Heart left ventricle (tissue), 16 donors: Measurements from ENCODE around the gene MYOC. TPM values are rescaled to one million over a fixed set of nuclear protein-coding genes. Genes with fewer than 3 reads are reported as not detected.

ENCODE experiments used
- ATAC-seq, 4 donors: fragments of 200-7000 bp; cut with Tn5 transposase; one replicate each; pipeline ENCODE4 v1.9.1; 2020 to 2022; ENCODE audit warnings: moderate library complexity in 4 of 4, mild to moderate bottlenecking in 3 of 4, moderate number of reproducible peaks in 1 of 4
- DNase-seq, 5 donors: peaks; one replicate each; pipeline ENCODE4 v3.0.0-alpha.2; 2020
- H3K27ac ChIP-seq, 12 donors: fragments of 200-600 bp; sonication (generic) in 4 of 12; one replicate each; pipeline versions ENCODE4 v1.5.0 to v1.8.0; 2016 to 2022; ENCODE audit warnings: mild to moderate bottlenecking in 2 of 12
- H3K27me3 ChIP-seq, 9 donors: fragments of 200-600 bp; sonication (generic) in 2 of 9; one replicate each; pipeline versions ENCODE4 v1.5.1 to v1.8.0; 2016 to 2022; ENCODE audit warnings: mild to moderate bottlenecking in 3 of 9
- H3K36me3 ChIP-seq, 9 donors: fragments of 200-600 bp; sonication (generic) in 2 of 9; one replicate each; pipeline versions ENCODE4 v1.5.0 to v1.8.0; 2018 to 2022; ENCODE audit warnings: mild to moderate bottlenecking in 2 of 9
- H3K4me1 ChIP-seq, 12 donors: fragments of 200-600 bp; sonication (generic) in 4 of 12; one replicate each; pipeline versions ENCODE4 v1.5.0 to v1.8.0; 2016 to 2022; ENCODE audit warnings: mild to moderate bottlenecking in 3 of 12
- H3K4me3 ChIP-seq, 12 donors: fragments of 200-600 bp; sonication (generic) in 4 of 12; one replicate each; pipeline versions ENCODE4 v1.5.0 to v1.8.0; 2017 to 2022; ENCODE audit warnings: mild to moderate bottlenecking in 9 of 12, moderate library complexity in 4 of 12
- H3K9me3 ChIP-seq, 12 donors: fragments of 200-600 bp; sonication (generic) in 4 of 12; one replicate each; pipeline versions ENCODE4 v1.5.0 to v1.8.0; 2016 to 2022; ENCODE audit warnings: mild to moderate bottlenecking in 1 of 12
- CTCF ChIP-seq, 12 donors: fragments of 200-600 bp; sonication (generic) in 4 of 12; IDR thresholded peaks; one replicate each; pipeline versions ENCODE4 v1.5.0 to v1.8.0; 2018 to 2022; ENCODE audit warnings: antibody characterized with exemption in 12 of 12, mild to moderate bottlenecking in 5 of 12
- POLR2A ChIP-seq, 2 donors: fragments of 450-650 bp; IDR thresholded peaks; one replicate each; pipeline ENCODE4 v1.6.1; 2017; ENCODE audit warnings: antibody characterized with exemption in 2 of 2, mild to moderate bottlenecking in 2 of 2, moderate library complexity in 2 of 2
- WGBS, 4 donors: extraction: QIAGEN DNeasy Blood & Tissue Kit in 2 of 4; methylation state at CpG; one replicate each; pipeline versions ENCODE4 v1.1.5 to v1.1.7; 2013 to 2018; 5-methylcytosine and 5-hydroxymethylcytosine counted together
- intact Hi-C, 10 donors: fragments of 100-400 bp; cut with DNase I; formaldehyde crosslinking; loops; one replicate each; pipeline versions ENCODE4 v1.11.1 to v1.14.2; 2022
- polyA plus RNA-seq, 2 donors: library from polyadenylated mRNA; stranded (reverse); fragments of 200-250 nt; gene quantifications; one replicate each; pipeline ENCODE4 v1.2.3, GENCODE V29; 2013
- total RNA-seq, 9 donors: library from RNA; depleted of rRNA in 2 of 9; stranded (reverse); fragments of >200 nt in 2 of 9; fragmentation: NEBNext Ultra II Directional in 3 of 9; extraction: Animal tissue kit (Norgen Biotek cat#: 25700) in 3 of 9; gene quantifications; one replicate each; pipeline versions ENCODE4 v1.1.0 to v1.2.4, GENCODE V29; 2016 to 2023
- donor health status: ischemic (EF 13 %, LVEDD 7.1; RV severe dilation, severe dysfunction).
- donor health status: healthy with polysubstance abuse.
- donor health status: DM: no; HTN: yes; CAD: no.
- donor health status: DM: no; HTN: no; CAD: no.
- donor health status: ischemic (EF 25% LVEDD 6.9; RV normal size, moderate dysfunction).
- donor health status: ischemic (EF 25% LVEDD 5.7; RV mildly dilated, moderate dysfunction).
- donor health status: healthy.
- donor health status: DM: yes; HTN: yes; CAD: no.
- donor health status: ischemic (EF 35%, LVEDD 5.7; RV mildly dilated, moderate dysfunction).
- donor health status: nonischemic (EF 11% LVEDD 7.7; RV severe dilation, severe dysfunction).
- donor health status: DM: yes; HTN: yes; CAD: no.
- donor health status: PGD.
- donor health status: ischemic (EF 29% LVEDD 5.4; RV normal size, mild dysfunction).
- donor health status: nonischemic (EF 23%, LVEDD 6.1; RV moderate dilation, normal function).

The MYOC gene
- total and polyA plus RNA-seq, 11 donors, result 0.49 to 12.4 (median 2.3) TPM

- ATAC-seq (no peak), DNase-seq (no peak)
- TF ChIP-seq POLR2A (IDR thresholded peaks at IDR 0.05) (no peak), CTCF (IDR thresholded peaks at IDR 0.05) (no peak)
- Histone ChIP-seq H3K4me1 (peaks cover 0 to 18% (median 12%) of the 10 kb centered on the region in 12 donors), H3K9me3 (no peaks in the 10 kb centered on the region), H3K27ac (no peak overlapping the region), H3K27me3 (no peaks in the 10 kb centered on the region), H3K36me3 (no peaks in the 10 kb centered on the region), H3K4me3 (no peak overlapping the region)
- WGBS, 4 donors, result 75 to 90% (median 87%) methylated on average over 4 of the region's 4 CpGs
- intact Hi-C loops, result loop anchor here in 7 of 10 donors (5.0 to 10.0 kb wide), 6 partner anchors 75 to 343 kb away; partner anchors contain the start of gene METTL13 (in 3 of the 7)
These were observed 10.3 kb downstream of the MYOC start for GRCh38 chr1:171642197-171642596.

- TF ChIP-seq CTCF (IDR thresholded peaks at IDR 0.05) (no peak), POLR2A (IDR thresholded peaks at IDR 0.05) (no peak)
- intact Hi-C loops, result loop anchor here in 7 of 10 donors (5.0 to 10.0 kb wide), 6 partner anchors 76 to 344 kb away; partner anchors contain the start of gene METTL13 (in 3 of the 7)
- no peak for ATAC-seq
- 50 to 66% (median 57%) methylated on average over 10 of the region's 10 CpGs for WGBS, 4 donors
- Histone ChIP-seq H3K4me3 (no peak overlapping the region), H3K27me3 (no peaks in the 10 kb centered on the region), H3K27ac (no peak overlapping the region), H3K36me3 (no peaks in the 10 kb centered on the region), H3K9me3 (no peaks in the 10 kb centered on the region), H3K4me1 (peaks cover 0 to 16% (median 11%) of the 10 kb centered on the region in 12 donors)
- DNase-seq, result no peak
These were observed 11.2 kb downstream of the MYOC start for GRCh38 chr1:171641076-171641864.

DNA sequence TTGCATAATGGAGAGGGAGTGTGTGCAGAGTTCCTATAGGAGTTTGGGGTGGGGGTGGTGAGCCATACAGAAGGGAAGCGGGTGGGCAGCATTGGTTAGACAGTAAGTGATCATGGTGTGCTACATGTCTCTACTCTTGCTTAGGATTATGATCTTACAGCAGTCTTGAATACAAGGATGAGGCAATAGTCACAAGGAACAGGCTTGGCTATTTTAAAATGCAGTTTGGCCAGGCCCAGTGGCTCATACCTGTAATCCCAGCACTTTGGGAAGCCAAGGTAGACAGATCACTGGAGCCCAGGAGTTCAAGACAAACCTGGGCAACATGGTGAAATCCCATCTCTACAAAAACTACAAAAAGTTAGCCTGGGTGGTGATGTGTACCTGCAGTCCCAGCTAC is 12.3 kb downstream of the MYOC start:
- TF ChIP-seq CTCF (IDR thresholded peaks at IDR 0.05) (no peak), POLR2A (IDR thresholded peaks at IDR 0.05) (no peak)
- Histone ChIP-seq H3K4me3 (no peak overlapping the region), H3K36me3 (no peaks in the 10 kb centered on the region), H3K9me3 (no peaks in the 10 kb centered on the region), H3K27ac (no peak overlapping the region), H3K4me1 (peaks cover 0 to 6% (median 3%) of the 10 kb centered on the region in 12 donors), H3K27me3 (no peaks in the 10 kb centered on the region)
- WGBS, 4 donors, result 88 to 100% (median 97%) methylated on average over 1 of the region's 1 CpG
- DNase-seq (no peak), ATAC-seq (no peak)
- intact Hi-C loops, result loop anchor here in 7 of 10 donors (5.0 to 10.0 kb wide), 6 partner anchors 77 to 345 kb away; partner anchors contain the start of gene METTL13 (in 3 of the 7)

DNA sequence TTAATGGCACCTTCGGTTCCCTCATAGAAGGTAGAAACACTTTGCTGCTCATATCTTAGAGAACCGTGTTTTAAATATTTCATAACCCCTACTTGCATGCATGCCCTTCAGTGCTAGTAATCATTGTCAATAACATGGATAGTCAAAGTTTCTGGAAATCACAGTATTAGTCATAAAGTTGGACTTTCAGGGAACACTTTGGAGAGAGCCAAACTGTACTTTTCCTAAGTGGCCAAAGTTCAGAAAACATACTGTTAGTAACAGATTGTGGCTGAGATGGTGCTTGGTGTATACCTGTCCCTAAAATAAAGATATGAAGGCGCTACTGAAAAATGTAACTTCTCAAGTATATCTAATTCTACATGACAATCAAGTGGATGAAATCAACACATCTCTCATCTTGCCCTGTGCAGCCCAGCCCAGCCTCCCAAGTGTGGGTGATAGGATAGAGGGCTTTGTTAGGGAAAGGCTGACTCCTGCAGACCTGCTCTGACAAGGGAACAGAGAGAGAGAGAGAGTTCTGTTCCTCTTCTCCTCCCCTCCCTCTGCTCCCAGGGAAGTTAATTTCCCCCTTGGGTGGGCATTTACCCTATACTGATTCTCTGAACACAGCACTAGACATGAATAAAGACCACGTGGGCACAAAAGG is 14.4 kb downstream of the MYOC start:
- no peaks in the 10 kb centered on the region for H3K4me1 ChIP-seq
- WGBS, 4 donors, result 63 to 75% (median 67%) methylated on average over 4 of the region's 4 CpGs
- intact Hi-C loops, result no loop called here
- H3K27ac ChIP-seq, result no peak overlapping the region
- H3K9me3 ChIP-seq, result no peaks in the 10 kb centered on the region
- TF ChIP-seq POLR2A (IDR thresholded peaks at IDR 0.05) (no peak), CTCF (IDR thresholded peaks at IDR 0.05) (no peak)
- ATAC-seq (no peak), DNase-seq (no peak)
- H3K4me3 ChIP-seq, result no peak overlapping the region
- H3K27me3 ChIP-seq, result no peaks in the 10 kb centered on the region
- H3K36me3 ChIP-seq, result no peaks in the 10 kb centered on the region
